Psoas muscle (tissue), 8 donors: ENCODE measurements around the gene MYLK4. TPM values are rescaled to one million over a fixed set of nuclear protein-coding genes. Genes with fewer than 3 reads are reported as not detected.

Experiments
- ATAC-seq, 4 donors: fragments of 200-7000 bp; cut with Tn5 transposase; one replicate each; pipeline ENCODE4 v1.9.1; 2020; ENCODE audit warnings: moderate library complexity in 3 of 4, mild to moderate bottlenecking in 2 of 4
- DNase-seq, 2 donors: peaks; one replicate each; pipeline ENCODE4 v3.0.0-alpha.2; 2020
- H3K27ac ChIP-seq: fragments of 200-600 bp; one replicate; pipeline ENCODE4 v1.8.0; 2022
- H3K27me3 ChIP-seq, 3 donors: fragments of 200-600 bp in 1 of 3; one replicate each; pipeline versions ENCODE4 v1.6.1 to v1.8.0; 2013 to 2022; ENCODE audit warnings: low read length in 2 of 3, mild to moderate bottlenecking in 2 of 3, moderate library complexity in 1 of 3; ENCODE audit not compliant: insufficient read depth in 3 of 3
- H3K36me3 ChIP-seq, 2 donors: fragments of 200-600 bp in 1 of 2; one replicate each; pipeline versions ENCODE4 v1.6.1 to v1.8.0; 2013 to 2022; ENCODE audit warnings: low read depth in 1 of 2, mild to moderate bottlenecking in 1 of 2, moderate library complexity in 1 of 2; ENCODE audit not compliant: insufficient read depth in 1 of 2
- H3K4me1 ChIP-seq: fragments of 200-600 bp; one replicate; pipeline ENCODE4 v1.8.0; 2022
- H3K4me3 ChIP-seq: fragments of 200-600 bp; one replicate; pipeline ENCODE4 v1.8.0; 2022; ENCODE audit warnings: mild to moderate bottlenecking
- H3K9me3 ChIP-seq: fragments of 200-600 bp; one replicate; pipeline ENCODE4 v1.8.0; 2022
- WGBS, 3 donors: extraction: QIAGEN DNeasy Blood & Tissue Kit; methylation state at CpG; one replicate each; pipeline versions ENCODE4 v1.1.6 to v1.1.7; 2013; 5-methylcytosine and 5-hydroxymethylcytosine counted together
- intact Hi-C, 2 donors: fragments of 100-400 bp; cut with DNase I; formaldehyde crosslinking; loops; one replicate each; pipeline versions ENCODE4 v1.11.0 to v1.14.2; 2022
- long read RNA-seq, 2 donors: library from polyadenylated mRNA; unstranded; transcript quantifications; one replicate each; pipeline ENCODE4 v2.0.0, GENCODE V29; 2021
- polyA plus RNA-seq, 3 donors: library from polyadenylated mRNA; stranded (reverse); fragments of 200-250 nt; gene quantifications; one replicate each; pipeline ENCODE4 v1.2.3, GENCODE V29; 2013
- total RNA-seq, 4 donors: library from RNA; stranded (reverse); fragmentation: NEBNext Ultra II Directional in 2 of 4; extraction: Animal tissue kit (Norgen Biotek cat#: 25700) in 2 of 4; gene quantifications; one replicate each; pipeline versions ENCODE4 v1.2.1 to v1.2.4, GENCODE V29; 2021 to 2023
- TF ChIP-seq, protein P1 (sequence below): fragments of 200-600 bp; IDR thresholded peaks from one replicate; pipeline ENCODE4 v1.8.0; 2022; ENCODE audit warnings: antibody characterized with exemption
- donor health status: healthy with polysubstance abuse.
- donor health status: DM: no; HTN: no; CAD: no; lungs with moderate emphysema.
- donor health status: Bipolar disorder and iron deficiency.
- donor health status: healthy.
- donor health status: DM: yes; HTN: yes; CAD: no.
- donor health status: DM: no; HTN: no; CAD: no.
- donor health status: DM: no; HTN: no; CAD: no.
- donor health status: DM: yes; HTN: yes; CAD: no.

MYLK4 gene
- total RNA-seq: 10 to 100 TPM in 1 of 4 donors, 1 to 10 TPM in 3; 1.2 to 23.4 (median 2.2) TPM
- 100 to 1,000 TPM in 1 of 3 donors, 10 to 100 TPM in 1, under 1 TPM in 1; 0.09 to 143 (median 30.0) TPM for polyA plus RNA-seq
- long read RNA-seq, donor 1, partial matches to known transcripts: 0 of 1 reads
- long read RNA-seq, donor 1, other reads (novel, unspliced or antisense): 1 of 1 reads
- long read RNA-seq, donor 2, full-length matches to known transcripts: 2 of 74 reads
- long read RNA-seq, donor 2, partial matches to known transcripts: 8 of 74 reads
- long read RNA-seq, donor 2, other reads (novel, unspliced or antisense): 64 of 74 reads

GRCh38 chr6:2750832-2751231 is at the start of gene MYLK4:
MYLK4 (minus strand) TSS chr6:2750922; CDS start chr6:2749294, 1,628 bp downstream.
- TF ChIP-seq, protein P1, sequence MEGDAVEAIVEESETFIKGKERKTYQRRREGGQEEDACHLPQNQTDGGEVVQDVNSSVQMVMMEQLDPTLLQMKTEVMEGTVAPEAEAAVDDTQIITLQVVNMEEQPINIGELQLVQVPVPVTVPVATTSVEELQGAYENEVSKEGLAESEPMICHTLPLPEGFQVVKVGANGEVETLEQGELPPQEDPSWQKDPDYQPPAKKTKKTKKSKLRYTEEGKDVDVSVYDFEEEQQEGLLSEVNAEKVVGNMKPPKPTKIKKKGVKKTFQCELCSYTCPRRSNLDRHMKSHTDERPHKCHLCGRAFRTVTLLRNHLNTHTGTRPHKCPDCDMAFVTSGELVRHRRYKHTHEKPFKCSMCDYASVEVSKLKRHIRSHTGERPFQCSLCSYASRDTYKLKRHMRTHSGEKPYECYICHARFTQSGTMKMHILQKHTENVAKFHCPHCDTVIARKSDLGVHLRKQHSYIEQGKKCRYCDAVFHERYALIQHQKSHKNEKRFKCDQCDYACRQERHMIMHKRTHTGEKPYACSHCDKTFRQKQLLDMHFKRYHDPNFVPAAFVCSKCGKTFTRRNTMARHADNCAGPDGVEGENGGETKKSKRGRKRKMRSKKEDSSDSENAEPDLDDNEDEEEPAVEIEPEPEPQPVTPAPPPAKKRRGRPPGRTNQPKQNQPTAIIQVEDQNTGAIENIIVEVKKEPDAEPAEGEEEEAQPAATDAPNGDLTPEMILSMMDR: no peak
- Histone ChIP-seq H3K4me3 (peak within 1 kb of the TSS; percentile 54), H3K4me1 (peaks cover 51% of the 10 kb centered on the region), H3K27ac (peak within 1 kb of the TSS; percentile 68), H3K9me3 (no peaks in the 10 kb centered on the region), H3K27me3 (no peaks in the 10 kb centered on the region), H3K36me3 (no peaks in the 10 kb centered on the region)
- 29 to 62% (median 36%) methylated on average over 7 of the region's 7 CpGs for WGBS, 3 donors
- DNase-seq (no peak), ATAC-seq (peak in 3 of 4 donors; percentile 38 to 59 (median 47))
- intact Hi-C loops: no loop called here

DNA sequence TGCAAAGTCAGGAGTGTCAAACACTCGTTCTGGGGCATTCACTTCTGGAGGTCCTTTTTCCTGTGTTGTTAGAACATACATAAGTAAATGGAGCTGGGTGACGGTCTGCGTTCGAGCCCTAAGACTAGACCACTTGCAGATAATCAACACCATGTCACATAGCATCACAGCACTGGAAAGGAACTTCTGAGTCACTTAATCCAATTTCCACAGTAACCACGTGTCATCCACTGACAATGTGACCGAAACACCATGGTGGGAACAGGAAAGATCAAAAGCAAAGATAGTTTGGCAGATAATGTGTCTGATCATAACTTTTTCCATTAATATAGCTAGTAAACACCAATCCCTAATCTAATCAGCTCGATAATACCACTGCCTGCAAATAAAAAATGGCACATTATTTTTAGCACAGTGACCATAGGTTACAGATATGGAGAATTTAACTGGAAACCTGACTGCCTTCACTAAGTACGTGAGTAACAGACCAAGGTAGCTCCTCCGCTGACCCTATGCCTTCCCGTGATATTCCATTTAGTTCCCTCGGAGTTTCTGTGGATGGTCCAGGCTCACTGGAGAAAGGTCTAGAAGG is 49.3 kb upstream of the MYLK4 start:
- WGBS, 3 donors: 57 to 73% (median 64%) methylated on average over 11 of the region's 11 CpGs
- ATAC-seq (peak; percentile 54 to 72 (median 58)), DNase-seq (no peak)
- Histone ChIP-seq H3K4me1 (no peaks in the 10 kb centered on the region), H3K4me3 (no peak overlapping the region), H3K36me3 (no peaks in the 10 kb centered on the region), H3K27me3 (no peaks in the 10 kb centered on the region), H3K9me3 (no peaks in the 10 kb centered on the region), H3K27ac (no peak overlapping the region)
- TF ChIP-seq, protein P1: no peak
- intact Hi-C loops: loop anchor here in 1 of 2 donors (10.0 kb wide), 1 partner anchor 135 kb away; no protein-coding TSS in a partner anchor

GRCh38 chr6:2798586-2799134 is 47.9 kb upstream of the MYLK4 start:
- Histone ChIP-seq H3K4me1 (no peaks in the 10 kb centered on the region), H3K9me3 (no peaks in the 10 kb centered on the region), H3K27ac (no peak overlapping the region), H3K4me3 (no peak overlapping the region), H3K27me3 (no peaks in the 10 kb centered on the region), H3K36me3 (no peaks in the 10 kb centered on the region)
- ATAC-seq (no peak), DNase-seq (no peak)
- 65 to 84% (median 68%) methylated on average over 11 of the region's 11 CpGs for WGBS, 3 donors
- intact Hi-C loops: loop anchor here in 1 of 2 donors (10.0 kb wide), 1 partner anchor 136 kb away; no protein-coding TSS in a partner anchor
- TF ChIP-seq, protein P1: no peak

GRCh38 chr6:2797564-2798031 is 46.9 kb upstream of the MYLK4 start:
- H3K9me3 ChIP-seq: no peaks in the 10 kb centered on the region
- H3K36me3 ChIP-seq: no peaks in the 10 kb centered on the region
- DNase-seq (no peak), ATAC-seq (peak in 1 of 4 donors; percentile 24)
- H3K27ac ChIP-seq: no peak overlapping the region
- H3K4me1 ChIP-seq: no peaks in the 10 kb centered on the region
- 31 to 48% (median 32%) methylated on average over 3 of the region's 3 CpGs for WGBS, 3 donors
- TF ChIP-seq, protein P1: no peak
- no peak overlapping the region for H3K4me3 ChIP-seq
- H3K27me3 ChIP-seq: no peaks in the 10 kb centered on the region
- intact Hi-C loops: loop anchor here in 1 of 2 donors (10.0 kb wide), 1 partner anchor 137 kb away; no protein-coding TSS in a partner anchor
